ENCODE measurements around the gene CPNE4.

CPNE4 gene

GRCh38 chr3:131658115-131658514, 376.7 kb downstream of the CPNE4 start:
- Histone ChIP-seq H3K4me3 (ENCODE audit: low read depth, low read length) (no peak overlapping the region), H3K9ac (ENCODE audit: low read depth, low read length) (no peak overlapping the region), H3K27me3 (ENCODE audit: control insufficient read depth, insufficient read depth, low read length) (no peaks in the 10 kb centered on the region), H3K36me3 (ENCODE audit: control insufficient read depth, insufficient read depth, low read length) (no peaks in the 10 kb centered on the region), H3K4me1 (ENCODE audit: control insufficient read depth, insufficient read depth, low read length) (no peaks in the 10 kb centered on the region), H3K9me3 (ENCODE audit: control insufficient read depth, insufficient read depth, low read length) (no peaks in the 10 kb centered on the region)

GRCh38 chr3:131655070-131655690, 379.6 kb downstream of the CPNE4 start:
- no peaks in the 10 kb centered on the region for H3K9me3 ChIP-seq (ENCODE audit: control insufficient read depth, insufficient read depth, low read length)
- no peak overlapping the region for H3K9ac ChIP-seq (ENCODE audit: low read depth, low read length)
- no peak overlapping the region for H3K4me3 ChIP-seq (ENCODE audit: low read depth, low read length)
- H3K36me3 ChIP-seq (ENCODE audit: control insufficient read depth, insufficient read depth, low read length): no peaks in the 10 kb centered on the region
- no peaks in the 10 kb centered on the region for H3K27me3 ChIP-seq (ENCODE audit: control insufficient read depth, insufficient read depth, low read length)
- no peaks in the 10 kb centered on the region for H3K4me1 ChIP-seq (ENCODE audit: control insufficient read depth, insufficient read depth, low read length)

- no peak overlapping the region for H3K4me3 ChIP-seq (ENCODE audit: low read depth, low read length)
- no peaks in the 10 kb centered on the region for H3K4me1 ChIP-seq (ENCODE audit: control insufficient read depth, insufficient read depth, low read length)
- no peak overlapping the region for H3K9ac ChIP-seq (ENCODE audit: low read depth, low read length)
- no peaks in the 10 kb centered on the region for H3K36me3 ChIP-seq (ENCODE audit: control insufficient read depth, insufficient read depth, low read length)
- no peaks in the 10 kb centered on the region for H3K9me3 ChIP-seq (ENCODE audit: control insufficient read depth, insufficient read depth, low read length)
- H3K27me3 ChIP-seq (ENCODE audit: control insufficient read depth, insufficient read depth, low read length): no peaks in the 10 kb centered on the region
Measured at GRCh38 chr3:131645638-131646037, 389.2 kb downstream of the CPNE4 start.

GRCh38 chr3:131636266-131636775, 398.5 kb downstream of the CPNE4 start:
- Histone ChIP-seq H3K27me3 (ENCODE audit: control insufficient read depth, insufficient read depth, low read length) (no peaks in the 10 kb centered on the region), H3K4me3 (ENCODE audit: low read depth, low read length) (no peak overlapping the region), H3K4me1 (ENCODE audit: control insufficient read depth, insufficient read depth, low read length) (peaks cover 2% of the 10 kb centered on the region), H3K36me3 (ENCODE audit: control insufficient read depth, insufficient read depth, low read length) (no peaks in the 10 kb centered on the region), H3K9ac (ENCODE audit: low read depth, low read length) (no peak overlapping the region), H3K9me3 (ENCODE audit: control insufficient read depth, insufficient read depth, low read length) (no peaks in the 10 kb centered on the region)

GRCh38 chr3:131630807-131631206, 404.0 kb downstream of the CPNE4 start:
- H3K9me3 ChIP-seq (ENCODE audit: control insufficient read depth, insufficient read depth, low read length): no peaks in the 10 kb centered on the region
- no peak overlapping the region for H3K9ac ChIP-seq (ENCODE audit: low read depth, low read length)
- no peaks in the 10 kb centered on the region for H3K4me1 ChIP-seq (ENCODE audit: control insufficient read depth, insufficient read depth, low read length)
- H3K27me3 ChIP-seq (ENCODE audit: control insufficient read depth, insufficient read depth, low read length): no peaks in the 10 kb centered on the region
- no peaks in the 10 kb centered on the region for H3K36me3 ChIP-seq (ENCODE audit: control insufficient read depth, insufficient read depth, low read length)
- no peak overlapping the region for H3K4me3 ChIP-seq (ENCODE audit: low read depth, low read length)

- Histone ChIP-seq H3K4me1 (ENCODE audit: control insufficient read depth, insufficient read depth, low read length) (no peaks in the 10 kb centered on the region), H3K4me3 (ENCODE audit: low read depth, low read length) (no peak overlapping the region), H3K9ac (ENCODE audit: low read depth, low read length) (no peak overlapping the region), H3K27me3 (ENCODE audit: control insufficient read depth, insufficient read depth, low read length) (no peaks in the 10 kb centered on the region), H3K36me3 (ENCODE audit: control insufficient read depth, insufficient read depth, low read length) (no peaks in the 10 kb centered on the region), H3K9me3 (ENCODE audit: control insufficient read depth, insufficient read depth, low read length) (no peaks in the 10 kb centered on the region)
Measured at GRCh38 chr3:131630097-131630496, 404.7 kb downstream of the CPNE4 start.

- H3K27me3 ChIP-seq (ENCODE audit: control insufficient read depth, insufficient read depth, low read length): no peaks in the 10 kb centered on the region
- no peaks in the 10 kb centered on the region for H3K9me3 ChIP-seq (ENCODE audit: control insufficient read depth, insufficient read depth, low read length)
- no peak overlapping the region for H3K9ac ChIP-seq (ENCODE audit: low read depth, low read length)
- H3K4me3 ChIP-seq (ENCODE audit: low read depth, low read length): no peak overlapping the region
- H3K4me1 ChIP-seq (ENCODE audit: control insufficient read depth, insufficient read depth, low read length): no peaks in the 10 kb centered on the region
- H3K36me3 ChIP-seq (ENCODE audit: control insufficient read depth, insufficient read depth, low read length): no peaks in the 10 kb centered on the region
Measured at GRCh38 chr3:131623431-131623830, 411.4 kb downstream of the CPNE4 start.

GRCh38 chr3:131622726-131623125, 412.1 kb downstream of the CPNE4 start:
- no peaks in the 10 kb centered on the region for H3K4me1 ChIP-seq (ENCODE audit: control insufficient read depth, insufficient read depth, low read length)
- no peak overlapping the region for H3K9ac ChIP-seq (ENCODE audit: low read depth, low read length)
- H3K4me3 ChIP-seq (ENCODE audit: low read depth, low read length): no peak overlapping the region
- H3K27me3 ChIP-seq (ENCODE audit: control insufficient read depth, insufficient read depth, low read length): no peaks in the 10 kb centered on the region
- H3K9me3 ChIP-seq (ENCODE audit: control insufficient read depth, insufficient read depth, low read length): no peaks in the 10 kb centered on the region
- no peaks in the 10 kb centered on the region for H3K36me3 ChIP-seq (ENCODE audit: control insufficient read depth, insufficient read depth, low read length)

GRCh38 chr3:131620977-131621376, 413.8 kb downstream of the CPNE4 start:
- Histone ChIP-seq H3K4me1 (ENCODE audit: control insufficient read depth, insufficient read depth, low read length) (no peaks in the 10 kb centered on the region), H3K9ac (ENCODE audit: low read depth, low read length) (no peak overlapping the region), H3K4me3 (ENCODE audit: low read depth, low read length) (no peak overlapping the region), H3K9me3 (ENCODE audit: control insufficient read depth, insufficient read depth, low read length) (no peaks in the 10 kb centered on the region), H3K27me3 (ENCODE audit: control insufficient read depth, insufficient read depth, low read length) (no peaks in the 10 kb centered on the region), H3K36me3 (ENCODE audit: control insufficient read depth, insufficient read depth, low read length) (no peaks in the 10 kb centered on the region)

GRCh38 chr3:131619821-131620220, 415.0 kb downstream of the CPNE4 start:
- no peak overlapping the region for H3K4me3 ChIP-seq (ENCODE audit: low read depth, low read length)
- H3K27me3 ChIP-seq (ENCODE audit: control insufficient read depth, insufficient read depth, low read length): no peaks in the 10 kb centered on the region
- no peaks in the 10 kb centered on the region for H3K36me3 ChIP-seq (ENCODE audit: control insufficient read depth, insufficient read depth, low read length)
- no peak overlapping the region for H3K9ac ChIP-seq (ENCODE audit: low read depth, low read length)
- no peaks in the 10 kb centered on the region for H3K4me1 ChIP-seq (ENCODE audit: control insufficient read depth, insufficient read depth, low read length)
- no peaks in the 10 kb centered on the region for H3K9me3 ChIP-seq (ENCODE audit: control insufficient read depth, insufficient read depth, low read length)

- Histone ChIP-seq H3K4me3 (ENCODE audit: low read depth, low read length) (no peak overlapping the region), H3K36me3 (ENCODE audit: control insufficient read depth, insufficient read depth, low read length) (no peaks in the 10 kb centered on the region), H3K9ac (ENCODE audit: low read depth, low read length) (no peak overlapping the region), H3K9me3 (ENCODE audit: control insufficient read depth, insufficient read depth, low read length) (no peaks in the 10 kb centered on the region), H3K27me3 (ENCODE audit: control insufficient read depth, insufficient read depth, low read length) (no peaks in the 10 kb centered on the region), H3K4me1 (ENCODE audit: control insufficient read depth, insufficient read depth, low read length) (no peaks in the 10 kb centered on the region)
Measured at GRCh38 chr3:131616719-131617118, 418.1 kb downstream of the CPNE4 start.

- no peak overlapping the region for H3K9ac ChIP-seq (ENCODE audit: low read depth, low read length)
- H3K4me1 ChIP-seq (ENCODE audit: control insufficient read depth, insufficient read depth, low read length): no peaks in the 10 kb centered on the region
- no peaks in the 10 kb centered on the region for H3K9me3 ChIP-seq (ENCODE audit: control insufficient read depth, insufficient read depth, low read length)
- no peak overlapping the region for H3K4me3 ChIP-seq (ENCODE audit: low read depth, low read length)
- H3K36me3 ChIP-seq (ENCODE audit: control insufficient read depth, insufficient read depth, low read length): no peaks in the 10 kb centered on the region
- no peaks in the 10 kb centered on the region for H3K27me3 ChIP-seq (ENCODE audit: control insufficient read depth, insufficient read depth, low read length)
Measured at GRCh38 chr3:131612745-131613144, 422.1 kb downstream of the CPNE4 start.
